GM19025 (cell line): ENCODE data around the gene KCNQ2.

Experiments used
- ATAC-seq: cut with Tn5 transposase; IDR thresholded peaks from one replicate; pipeline ENCODE4 v1.9.1; 2021; ENCODE audit warnings: mild to moderate bottlenecking, low read depth, moderate library complexity; ENCODE audit not compliant: unreplicated experiment

The KCNQ2 gene

GRCh38 chr20:63441136-63442099 is 31.0 kb downstream of the KCNQ2 start:
- no peak for ATAC-seq

- no peak for ATAC-seq
Measured at GRCh38 chr20:63440366-63440955, 32.0 kb downstream of the KCNQ2 start.

- no peak for ATAC-seq
Measured at GRCh38 chr20:63439866-63440265, 32.6 kb downstream of the KCNQ2 start.

- ATAC-seq, result no peak
Measured at GRCh38 chr20:63438121-63438520, 34.3 kb downstream of the KCNQ2 start.

GRCh38 chr20:63435552-63435951 is 36.9 kb downstream of the KCNQ2 start:
- no peak for ATAC-seq

GRCh38 chr20:63434599-63435378 is 37.7 kb downstream of the KCNQ2 start:
- ATAC-seq, result no peak

GRCh38 chr20:63433756-63434531 is 38.5 kb downstream of the KCNQ2 start:
- no peak for ATAC-seq

- no peak for ATAC-seq
Measured at GRCh38 chr20:63433351-63433750, 39.1 kb downstream of the KCNQ2 start.

GRCh38 chr20:63432577-63433325 is 39.7 kb downstream of the KCNQ2 start:
- ATAC-seq, result no peak

- no peak for ATAC-seq
Measured at GRCh38 chr20:63431944-63432343, 40.5 kb downstream of the KCNQ2 start.

GRCh38 chr20:63430891-63431290 is 41.6 kb downstream of the KCNQ2 start:
- no peak for ATAC-seq

GRCh38 chr20:63429992-63430391 is 42.5 kb downstream of the KCNQ2 start:
- no peak for ATAC-seq

- ATAC-seq, result no peak
Measured at GRCh38 chr20:63428906-63429575, 43.4 kb downstream of the KCNQ2 start.

- ATAC-seq, result no peak
Measured at GRCh38 chr20:63427724-63428330, 44.6 kb downstream of the KCNQ2 start.

GRCh38 chr20:63427206-63427605 is 45.2 kb downstream of the KCNQ2 start:
- ATAC-seq, result no peak

- ATAC-seq, result no peak
Measured at GRCh38 chr20:63425846-63426485, 46.5 kb downstream of the KCNQ2 start.

- ATAC-seq, result no peak
Measured at GRCh38 chr20:63424613-63425012, 47.8 kb downstream of the KCNQ2 start.

- no peak for ATAC-seq
Measured at GRCh38 chr20:63423751-63424150, 48.7 kb downstream of the KCNQ2 start.
